GM12878 (cell line): ENCODE results near the gene PLPP7. TPM values are rescaled to one million over a fixed set of nuclear protein-coding genes. Genes with fewer than 3 reads are reported as not detected.

ENCODE experiments used
- ATAC-seq: fragments of 200-7000 bp; cut with Tn5 transposase; 3 replicates; pipeline ENCODE4 v1.9.1; 2020; ENCODE audit warnings: mild to moderate bottlenecking, moderate library complexity
- BruUV-seq: library from RNA; stranded (reverse); fragments of 400-500 nt; replicated peaks from 2 replicates; lab custom pipeline; 2021; lab: Mats Ljungman, UMichigan
- CTCF ChIA-PET: fragments of 300-600 bp; sonication (Branson Sonifier 250); formaldehyde crosslinking; extraction: SDS; loops from one replicate; lab custom pipeline; 2021; ENCODE audit warnings: inconsistent platforms; lab: Yijun Ruan, JAX
- POLR2A ChIA-PET: fragments of 350-600 bp; formaldehyde crosslinking; extraction: SDS; loops from one replicate; lab custom pipeline; 2021; ENCODE audit warnings: inconsistent platforms; lab: Charles Lee
- RAD21 ChIA-PET: fragments of 300-600 bp; sonication (Branson Sonifier 250); formaldehyde crosslinking; loops from one replicate; lab custom pipeline; 2023; ENCODE audit warnings: antibody characterized with exemption; ENCODE audit not compliant: unreplicated experiment; lab: Charles Lee
- SMC1A ChIA-PET: fragments of 300-600 bp; sonication (Branson Sonifier 250); formaldehyde crosslinking; loops from one replicate; lab custom pipeline; 2023; ENCODE audit not compliant: unreplicated experiment, uncharacterized antibody; lab: Charles Lee
- DNase-seq: peaks from one replicate; pipeline ENCODE4 v3.0.0-alpha.2; 2011; ENCODE audit warnings: low read depth, low spot score
- FAIRE-seq: peaks from 3 replicates; lab custom pipeline; 2011; peaks lifted over from hg19 to GRCh38; lab: Jason Lieb, UNC
- H2AFZ ChIP-seq: 2 replicates; pipeline ENCODE4 v1.6.0; 2011; ENCODE audit warnings: low read depth, low read length, control low read depth; ENCODE audit not compliant: control insufficient read depth
- H3K27ac ChIP-seq: 2 replicates; pipeline ENCODE4 v1.5.1; 2011; ENCODE audit warnings: control low read depth; ENCODE audit not compliant: control insufficient read depth, insufficient read depth
- H3K27me3 ChIP-seq, 2 experiments: replicated peaks in 1 of 2; 2 replicates each; pipeline versions ENCODE4 v1.6.0 to v1.6.1; 2011; ENCODE audit warnings: low read length in 1 of 2; ENCODE audit not compliant: control insufficient read depth in 2 of 2, insufficient read depth in 2 of 2
- H3K36me3 ChIP-seq, 2 experiments: 2 replicates each; pipeline ENCODE4 v1.5.1; 2011; ENCODE audit warnings: low read length in 1 of 2; ENCODE audit not compliant: control insufficient read depth in 2 of 2, insufficient read depth in 2 of 2
- H3K4me1 ChIP-seq: 2 replicates; pipeline ENCODE4 v1.6.1; 2011; ENCODE audit warnings: mild to moderate bottlenecking, low read length, moderate library complexity, mixed read lengths; ENCODE audit not compliant: control insufficient read depth, insufficient read depth
- H3K4me2 ChIP-seq: 2 replicates; pipeline ENCODE4 v1.6.0; 2011; ENCODE audit warnings: control low read depth; ENCODE audit not compliant: control insufficient read depth, insufficient read depth
- H3K4me3 ChIP-seq: fragments of 200-600 bp; sonication (generic); 2 replicates; pipeline ENCODE4 v1.5.1; 2016
- H3K79me2 ChIP-seq: 2 replicates; pipeline ENCODE4 v1.6.0; 2011; ENCODE audit warnings: low read length; ENCODE audit not compliant: control insufficient read depth, insufficient read depth
- H3K9ac ChIP-seq: 2 replicates; pipeline ENCODE4 v1.8.0; 2011; ENCODE audit warnings: low read length, control low read depth, mixed read lengths; ENCODE audit not compliant: control insufficient read depth, insufficient read depth
- H3K9me3 ChIP-seq: replicated peaks from 3 replicates; pipeline ENCODE4 v1.5.1; 2011; ENCODE audit warnings: mild to moderate bottlenecking, low read length; ENCODE audit not compliant: control insufficient read depth, insufficient read depth
- H4K20me1 ChIP-seq: 2 replicates; pipeline ENCODE4 v1.6.0; 2011; ENCODE audit not compliant: control insufficient read depth, insufficient read depth
- CTCF ChIP-seq, 3 experiments: IDR thresholded peaks in 2 of 3; conservative IDR thresholded peaks in 1 of 3; 2 replicates each; pipeline ENCODE4 v1.5.1; 2011; ENCODE audit warnings: low read depth in 3 of 3, low read length in 3 of 3, mild to moderate bottlenecking in 3 of 3, control low read depth in 2 of 3, moderate library complexity in 2 of 3, inconsistent platforms in 1 of 3, mixed read lengths in 1 of 3; ENCODE audit not compliant: control insufficient read depth in 2 of 3, insufficient read depth in 1 of 3; ENCODE audit errors: extremely low read depth in 1 of 3
- POLR2AphosphoS2 ChIP-seq: IDR thresholded peaks from 2 replicates; pipeline ENCODE4 v1.6.1; 2011; ENCODE audit warnings: low read depth, mild to moderate bottlenecking, low read length, improper control_type of control experiment, moderate library complexity
- SP1 ChIP-seq: IDR thresholded peaks from one replicate; pipeline ENCODE4 v1.6.1; 2011; ENCODE audit warnings: low read depth, low read length
- ZNF592 ChIP-seq: fragments of 450-650 bp; IDR thresholded peaks from 2 replicates; pipeline ENCODE4 v1.6.1; 2017; ENCODE audit warnings: mild to moderate bottlenecking, moderate library complexity
- WGBS: methylation state at CpG from one replicate; pipeline ENCODE4 v1.1.6; 2016; ENCODE audit warnings: low lambda C conversion rate; ENCODE audit not compliant: insufficient replicate concordance, insufficient coverage; ENCODE audit errors: missing lambda C conversion rate; 5-methylcytosine and 5-hydroxymethylcytosine counted together
- in situ Hi-C: fragments of 300-500 bp; cut with MboI; formaldehyde crosslinking; loops from 9 replicates; pipeline ENCODE4 v1.14.3; 2018; ENCODE audit warnings: mixed read lengths
- intact Hi-C: fragments of 100-400 bp; cut with micrococcal nuclease; formaldehyde crosslinking; loops from one replicate; pipeline ENCODE4 v1.14.2; 2022; ENCODE audit not compliant: unreplicated experiment
- polyA plus RNA-seq, 11 experiments: library from polyadenylated mRNA; depleted of rRNA in 4 of 11; unstranded in 6 of 11; stranded (reverse) in 5 of 11; fragments of >200 nt; fragmentation: Nextera tagmentation in 4 of 11; fragmentation: Illumina TruSeq in 1 of 11; extraction: Ambion mirVana in 4 of 11; extraction: Trizol in 1 of 11; gene quantifications; 1 replicate in 1 of 11; 2 replicates in 10 of 11; pipeline versions ENCODE4 v1.2.1 to v1.2.3, GENCODE V29; 2011 to 2016; ENCODE audit warnings: inconsistent platforms in 2 of 11, missing spikeins in 2 of 11, low read depth in 1 of 11
- total RNA-seq, 4 experiments: library from RNA; depleted of rRNA in 3 of 4; stranded (reverse); fragments of >200 nt in 3 of 4; fragmentation: Illumina TruSeq in 1 of 4; extraction: Trizol in 1 of 4; gene quantifications; 2 replicates each; pipeline versions ENCODE4 v1.2.1 to v1.2.3, GENCODE V29; 2013 to 2021
- TF ChIP-seq, protein P1 (sequence below): IDR thresholded peaks from 2 replicates; pipeline ENCODE4 v1.6.1; 2011; ENCODE audit warnings: borderline replicate concordance, low read depth, mild to moderate bottlenecking, moderate library complexity, low read length; ENCODE audit not compliant: insufficient read depth, poor library complexity, severe bottlenecking

The PLPP7 gene
- total and polyA plus RNA-seq, 10 of the 15 experiments (the other 5 are each of a cell fraction or from before 2014, with no cell fraction given), result 0.05 to 1.0 (median 0.40) TPM; not detected in 3

GRCh38 chr9:131348631-131349521 is 59.4 kb downstream of the PLPP7 start:
- Histone ChIP-seq H3K9ac (no peak overlapping the region), H3K9me3 (no peaks in the 10 kb centered on the region), H3K4me3 (no peak overlapping the region)
- no peak for TF ChIP-seq ZNF592
- TF ChIP-seq POLR2AphosphoS2, result no peak
- TF ChIP-seq, protein P1, sequence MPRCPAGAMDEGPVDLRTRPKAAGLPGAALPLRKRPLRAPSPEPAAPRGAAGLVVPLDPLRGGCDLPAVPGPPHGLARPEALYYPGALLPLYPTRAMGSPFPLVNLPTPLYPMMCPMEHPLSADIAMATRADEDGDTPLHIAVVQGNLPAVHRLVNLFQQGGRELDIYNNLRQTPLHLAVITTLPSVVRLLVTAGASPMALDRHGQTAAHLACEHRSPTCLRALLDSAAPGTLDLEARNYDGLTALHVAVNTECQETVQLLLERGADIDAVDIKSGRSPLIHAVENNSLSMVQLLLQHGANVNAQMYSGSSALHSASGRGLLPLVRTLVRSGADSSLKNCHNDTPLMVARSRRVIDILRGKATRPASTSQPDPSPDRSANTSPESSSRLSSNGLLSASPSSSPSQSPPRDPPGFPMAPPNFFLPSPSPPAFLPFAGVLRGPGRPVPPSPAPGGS, result no peak
- TF ChIP-seq SP1, result no peak
- 0 out of 6 replicates have a peak, but pooled peaks of 1 of the 3 experiments have one; percentile 1 for TF ChIP-seq CTCF (IDR thresholded peaks at IDR 0.05 in 2 of 3, conservative IDR thresholded peaks at IDR 0.05 in 1 of 3; ENCODE audit: control insufficient read depth in 2 of 3, extremely low read depth in 1 of 3, insufficient read depth in 1 of 3, low read depth in 3 of 3, low read length in 3 of 3)
- TF ChIP-seq, all 136 proteins: peak for 1
- H3K27ac ChIP-seq, result no peak overlapping the region
- SMC1A ChIA-PET, result interaction anchor here (0.7 to 2.0 kb wide), 5 partner anchors 13 to 394 kb away, joined by 3 to 10 read pairs (median 5); no protein-coding TSS in a partner anchor
- H3K36me3 ChIP-seq, result no peaks in the 10 kb centered on the region
- WGBS, result 32% methylated on average over 10 of the region's 10 CpGs
- DNase-seq (no peak), FAIRE-seq (no peak), ATAC-seq (no peak; the same call in 2 of the 3 replicates)
- POLR2A ChIA-PET, result interaction anchor here (0.6 kb wide), 1 partner anchor 27 kb away, joined by 6 read pairs; no protein-coding TSS in a partner anchor
- intact Hi-C loops (no loop called here), in situ Hi-C loops (no loop called here)
- H2AFZ ChIP-seq, result no peak overlapping the region
- H3K4me2 ChIP-seq, result no peak overlapping the region
- no peaks in the 10 kb centered on the region for H4K20me1 ChIP-seq
- no peaks in the 10 kb centered on the region for H3K4me1 ChIP-seq
- no peaks in the 10 kb centered on the region for H3K79me2 ChIP-seq
- H3K27me3 ChIP-seq, result no peaks in the 10 kb centered on the region
- CTCF ChIA-PET, result interaction anchor here (0.6 to 3.2 kb wide), 15 partner anchors 13 to 396 kb away, joined by 3 to 26 read pairs (median 4); no protein-coding TSS in a partner anchor
- RAD21 ChIA-PET, result interaction anchor here (0.7 to 1.4 kb wide), 3 partner anchors 132 to 396 kb away, joined by 3 to 4 read pairs (median 4); no protein-coding TSS in a partner anchor
- no TSS peak for BruUV-seq
